Measurements from ENCODE around the gene GABRR3.

GABRR3 gene

DNA sequence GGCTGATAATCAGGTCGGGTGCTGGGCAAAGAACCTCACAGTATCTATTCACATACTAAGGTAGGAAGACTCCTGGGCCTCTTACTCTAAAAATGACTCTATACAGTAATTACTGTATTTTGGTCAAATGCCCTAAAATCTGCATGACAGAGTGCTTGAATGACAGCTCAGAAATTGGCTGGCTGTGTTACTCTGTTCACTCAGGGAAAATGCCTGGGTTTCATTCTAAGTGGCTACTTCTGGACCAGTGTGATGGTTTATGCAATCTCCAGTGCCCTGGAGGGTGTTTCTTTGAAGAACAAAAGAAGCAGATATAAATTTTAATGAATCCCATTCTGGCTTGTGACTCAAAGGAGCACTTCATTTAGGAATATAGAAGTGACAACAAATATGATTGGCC lies 2.2 kb downstream of the GABRR3 start:
- H3K9me3 ChIP-seq = no peaks in the 10 kb centered on the region
- H3K4me3 ChIP-seq = no peak overlapping the region
- H3K36me3 ChIP-seq = no peaks in the 10 kb centered on the region
- intact Hi-C loops (cut with DNase I; ENCODE audit: low total_unique reads) = no loop called here
- no peaks in the 10 kb centered on the region for H3K4me1 ChIP-seq
- TF ChIP-seq, protein P1, sequence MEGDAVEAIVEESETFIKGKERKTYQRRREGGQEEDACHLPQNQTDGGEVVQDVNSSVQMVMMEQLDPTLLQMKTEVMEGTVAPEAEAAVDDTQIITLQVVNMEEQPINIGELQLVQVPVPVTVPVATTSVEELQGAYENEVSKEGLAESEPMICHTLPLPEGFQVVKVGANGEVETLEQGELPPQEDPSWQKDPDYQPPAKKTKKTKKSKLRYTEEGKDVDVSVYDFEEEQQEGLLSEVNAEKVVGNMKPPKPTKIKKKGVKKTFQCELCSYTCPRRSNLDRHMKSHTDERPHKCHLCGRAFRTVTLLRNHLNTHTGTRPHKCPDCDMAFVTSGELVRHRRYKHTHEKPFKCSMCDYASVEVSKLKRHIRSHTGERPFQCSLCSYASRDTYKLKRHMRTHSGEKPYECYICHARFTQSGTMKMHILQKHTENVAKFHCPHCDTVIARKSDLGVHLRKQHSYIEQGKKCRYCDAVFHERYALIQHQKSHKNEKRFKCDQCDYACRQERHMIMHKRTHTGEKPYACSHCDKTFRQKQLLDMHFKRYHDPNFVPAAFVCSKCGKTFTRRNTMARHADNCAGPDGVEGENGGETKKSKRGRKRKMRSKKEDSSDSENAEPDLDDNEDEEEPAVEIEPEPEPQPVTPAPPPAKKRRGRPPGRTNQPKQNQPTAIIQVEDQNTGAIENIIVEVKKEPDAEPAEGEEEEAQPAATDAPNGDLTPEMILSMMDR (IDR thresholded peaks at IDR 0.05) = no peak
- DNase-seq = no peak
- no peak overlapping the region for H3K27ac ChIP-seq
- peaks cover 0 to 22% of the 10 kb centered on the region in 2 donors for H3K27me3 ChIP-seq

- Histone ChIP-seq H3K36me3 (no peaks in the 10 kb centered on the region), H3K27me3 (peaks cover 0 to 19% of the 10 kb centered on the region in 2 donors), H3K27ac (no peak overlapping the region), H3K9me3 (no peaks in the 10 kb centered on the region), H3K4me1 (no peaks in the 10 kb centered on the region), H3K4me3 (no peak overlapping the region)
- TF ChIP-seq, protein P1 (IDR thresholded peaks at IDR 0.05) = no peak
- DNase-seq = no peak
- intact Hi-C loops (cut with DNase I; ENCODE audit: low total_unique reads) = no loop called here
Measured at GRCh38 chr3:98032265-98032664, 2.9 kb downstream of the GABRR3 start.

DNA sequence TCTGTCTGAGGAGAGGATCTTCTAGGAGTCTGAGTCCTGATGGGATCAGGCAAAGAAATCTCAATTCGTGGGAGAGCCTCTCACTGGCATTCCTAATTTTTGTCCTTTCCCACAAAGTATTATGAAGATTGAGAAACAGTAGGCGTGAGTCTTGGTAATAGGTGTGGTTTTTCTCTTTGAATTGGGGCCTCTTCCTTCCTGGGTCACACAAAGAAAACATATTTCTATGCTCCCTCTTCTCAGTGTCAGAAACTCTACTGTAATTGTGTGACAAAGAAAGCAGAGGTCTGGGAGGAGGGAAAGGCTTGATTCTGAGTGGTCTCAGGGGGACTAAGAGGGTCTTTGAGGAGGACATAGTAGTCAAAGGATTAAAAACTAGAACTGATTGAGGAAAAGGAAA lies 6.0 kb downstream of the GABRR3 start:
- intact Hi-C loops (cut with DNase I; ENCODE audit: low total_unique reads) = no loop called here
- Histone ChIP-seq H3K27me3 (peaks cover 0 to 2% of the 10 kb centered on the region in 2 donors), H3K36me3 (no peaks in the 10 kb centered on the region), H3K4me1 (no peaks in the 10 kb centered on the region), H3K4me3 (no peak overlapping the region), H3K9me3 (no peaks in the 10 kb centered on the region), H3K27ac (no peak overlapping the region)
- DNase-seq = no peak
- TF ChIP-seq, protein P1 (IDR thresholded peaks at IDR 0.05) = no peak

DNA sequence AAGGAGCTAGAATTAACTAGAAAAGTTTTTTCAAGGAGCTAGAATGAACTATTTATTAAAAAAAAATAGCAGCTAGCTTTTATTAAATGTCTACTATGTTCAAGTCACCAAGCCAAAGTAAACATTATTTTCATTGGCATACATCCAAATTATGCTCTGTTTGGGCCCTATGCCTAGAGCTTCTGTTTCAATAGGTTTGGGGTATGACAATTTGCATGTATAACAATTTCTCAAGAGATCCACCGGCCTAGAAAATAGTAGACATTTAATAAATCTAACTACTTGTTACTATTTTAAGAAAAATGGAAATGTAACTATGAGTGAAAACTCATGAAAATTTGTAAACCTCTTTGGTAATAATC lies 8.0 kb downstream of the GABRR3 start:
- intact Hi-C loops (cut with DNase I; ENCODE audit: low total_unique reads) = no loop called here
- H3K36me3 ChIP-seq = no peaks in the 10 kb centered on the region
- peaks cover 0 to 14% of the 10 kb centered on the region in 2 donors for H3K27me3 ChIP-seq
- no peaks in the 10 kb centered on the region for H3K4me1 ChIP-seq
- no peak overlapping the region for H3K4me3 ChIP-seq
- DNase-seq = no peak
- H3K27ac ChIP-seq = no peak overlapping the region
- H3K9me3 ChIP-seq = no peaks in the 10 kb centered on the region
- TF ChIP-seq, protein P1 (IDR thresholded peaks at IDR 0.05) = no peak

- Histone ChIP-seq H3K36me3 (no peaks in the 10 kb centered on the region), H3K4me3 (no peak overlapping the region), H3K27ac (no peak overlapping the region), H3K9me3 (no peaks in the 10 kb centered on the region), H3K4me1 (no peaks in the 10 kb centered on the region), H3K27me3 (peaks cover 0 to 14% of the 10 kb centered on the region in 2 donors)
- TF ChIP-seq, protein P1 (IDR thresholded peaks at IDR 0.05) = no peak
- intact Hi-C loops (cut with DNase I; ENCODE audit: low total_unique reads) = no loop called here
- no peak for DNase-seq
Measured at GRCh38 chr3:98026425-98027084, 8.6 kb downstream of the GABRR3 start.

Data from tibial artery (tissue), 4 donors.